Measurements from ENCODE around the gene NF1.

NF1 gene

GRCh38 chr17:31408586-31408985 is 313.8 kb downstream of the NF1 start:
- in situ Hi-C loops (cut with HindIII; ENCODE audit: low sequenced_read_pairs) = no loop called here
- H3K4me3 ChIP-seq (ENCODE audit: low read depth, low read length) = no peak overlapping the region
- TF ChIP-seq CTCF (IDR thresholded peaks at IDR 0.05; ENCODE audit: low read depth, low read length, missing control alignments) = no peak
- no peak for DNase-seq (ENCODE audit: low read depth)

- no peak overlapping the region for H3K4me3 ChIP-seq (ENCODE audit: low read depth, low read length)
- in situ Hi-C loops (cut with HindIII; ENCODE audit: low sequenced_read_pairs) = no loop called here
- DNase-seq (ENCODE audit: low read depth) = no peak
- no peak for TF ChIP-seq CTCF (IDR thresholded peaks at IDR 0.05; ENCODE audit: low read depth, low read length, missing control alignments)
Observed at GRCh38 chr17:31411707-31412285, 317.0 kb downstream of the NF1 start.

- in situ Hi-C loops (cut with HindIII; ENCODE audit: low sequenced_read_pairs) = no loop called here
- DNase-seq (ENCODE audit: low read depth) = no peak
- no peak for TF ChIP-seq CTCF (IDR thresholded peaks at IDR 0.05; ENCODE audit: low read depth, low read length, missing control alignments)
- H3K4me3 ChIP-seq (ENCODE audit: low read depth, low read length) = no peak overlapping the region
Observed at GRCh38 chr17:31412511-31412910, 317.7 kb downstream of the NF1 start.

GRCh38 chr17:31413081-31413799 is 318.5 kb downstream of the NF1 start:
- no peak for TF ChIP-seq CTCF (IDR thresholded peaks at IDR 0.05; ENCODE audit: low read depth, low read length, missing control alignments)
- no peak overlapping the region for H3K4me3 ChIP-seq (ENCODE audit: low read depth, low read length)
- in situ Hi-C loops (cut with HindIII; ENCODE audit: low sequenced_read_pairs) = no loop called here
- DNase-seq (ENCODE audit: low read depth) = no peak

- in situ Hi-C loops (cut with HindIII; ENCODE audit: low sequenced_read_pairs) = no loop called here
- H3K4me3 ChIP-seq (ENCODE audit: low read depth, low read length) = no peak overlapping the region
- TF ChIP-seq CTCF (IDR thresholded peaks at IDR 0.05; ENCODE audit: low read depth, low read length, missing control alignments) = no peak
- no peak for DNase-seq (ENCODE audit: low read depth)
Observed at GRCh38 chr17:31413874-31414549, 319.2 kb downstream of the NF1 start.

- no peak overlapping the region for H3K4me3 ChIP-seq (ENCODE audit: low read depth, low read length)
- no peak for TF ChIP-seq CTCF (IDR thresholded peaks at IDR 0.05; ENCODE audit: low read depth, low read length, missing control alignments)
- DNase-seq (ENCODE audit: low read depth) = no peak
- in situ Hi-C loops (cut with HindIII; ENCODE audit: low sequenced_read_pairs) = no loop called here
Observed at GRCh38 chr17:31414550-31414918, 319.8 kb downstream of the NF1 start.

Measured in astrocyte of the cerebellum (primary cell).